A549 (cell line): ENCODE data around the gene MKNK2. TPM values are rescaled to one million over a fixed set of nuclear protein-coding genes. Genes with fewer than 3 reads are reported as not detected.

Source experiments
- ATAC-seq, 2 experiments: fragments of 200-7000 bp in 1 of 2; fragments of >200 bp in 1 of 2; cut with Nextera tagmentation in 1 of 2; cut with Tn5 transposase in 1 of 2; 3 replicates each; pipeline versions ENCODE4 v1.8.0 to v1.9.1; 2018 to 2020; ENCODE audit warnings: mild to moderate bottlenecking in 1 of 2, moderate library complexity in 1 of 2
- CTCF ChIA-PET: fragments of 300-600 bp; sonication (Branson Sonifier 250); formaldehyde crosslinking; extraction: SDS; loops from one replicate; lab custom pipeline; 2021; ENCODE audit warnings: antibody characterized with exemption, inconsistent platforms; lab: Yijun Ruan, JAX
- POLR2A ChIA-PET: fragments of 350-600 bp; formaldehyde crosslinking; extraction: SDS; loops from one replicate; lab custom pipeline; 2021; ENCODE audit warnings: antibody characterized with exemption, inconsistent platforms; lab: Yijun Ruan, JAX
- DNase-seq, 2 experiments: peaks; one replicate each; pipeline versions ENCODE4 v3.0.0 to v3.0.0-alpha.2; 2011 to 2016; ENCODE audit warnings: low read depth in 1 of 2, low spot score in 1 of 2
- FAIRE-seq: peaks from 2 replicates; lab custom pipeline; 2011; peaks lifted over from hg19 to GRCh38; lab: Jason Lieb, UNC
- H3K27ac ChIP-seq, 2 experiments: fragments of >200 bp; sonication (Bioruptor Twin); formaldehyde crosslinking; 3 replicates each; pipeline ENCODE4 v1.5.1; 2016 to 2017
- H3K4me1 ChIP-seq: fragments of >200 bp; sonication (Bioruptor Twin); formaldehyde crosslinking; 3 replicates; pipeline ENCODE4 v1.6.1; 2016
- H3K4me2 ChIP-seq: fragments of >200 bp; sonication (Bioruptor Twin); formaldehyde crosslinking; 3 replicates; pipeline ENCODE4 v1.6.1; 2016
- H3K4me3 ChIP-seq: fragments of >200 bp; sonication (Bioruptor Twin); formaldehyde crosslinking; 3 replicates; pipeline ENCODE4 v1.5.1; 2016
- H3K9me3 ChIP-seq: fragments of >200 bp; sonication (Bioruptor Twin); formaldehyde crosslinking; 3 replicates; pipeline ENCODE4 v1.6.1; 2016
- ATOH8 ChIP-seq: fragments of 250-450 bp; sonication (Bioruptor Pico); IDR thresholded peaks from 2 replicates; pipeline ENCODE4 v1.5.0; 2020; ENCODE audit warnings: low read depth, mild to moderate bottlenecking, moderate library complexity
- BCL3 ChIP-seq: fragments of >200 bp; sonication (Bioruptor Twin); formaldehyde crosslinking; IDR thresholded peaks from 3 replicates; pipeline ENCODE4 v1.6.1; 2016
- BHLHE40 ChIP-seq: IDR thresholded peaks from 2 replicates; pipeline ENCODE4 v1.6.1; 2012; ENCODE audit warnings: low read depth, low read length, inconsistent platforms
- CBX8 ChIP-seq: fragments of 200-600 bp; sonication (generic); IDR thresholded peaks from 2 replicates; pipeline ENCODE4 v1.6.1; 2016
- CEBPB ChIP-seq, 2 experiments: fragments of >200 bp in 1 of 2; sonication (Bioruptor Twin) in 1 of 2; formaldehyde crosslinking in 1 of 2; IDR thresholded peaks; 2 replicates each; pipeline ENCODE4 v1.6.1; 2012 to 2016
- CHD2 ChIP-seq: fragments of 150-350 bp; IDR thresholded peaks from 2 replicates; pipeline ENCODE4 v1.6.1; 2014; ENCODE audit warnings: low read length; ENCODE audit not compliant: partially characterized antibody
- EHMT2 ChIP-seq: fragments of 200-600 bp; sonication (generic); IDR thresholded peaks from 2 replicates; pipeline ENCODE4 v1.6.1; 2016; ENCODE audit warnings: antibody characterized with exemption, low read depth, mild to moderate bottlenecking, moderate library complexity
- ELK1 ChIP-seq: fragments of 150-350 bp; IDR thresholded peaks from 2 replicates; pipeline ENCODE4 v1.6.1; 2014; ENCODE audit warnings: low read depth, mild to moderate bottlenecking, low read length
- FOSB ChIP-seq: fragments of 250-450 bp; sonication (Bioruptor Pico); IDR thresholded peaks from 2 replicates; pipeline ENCODE4 v1.5.0; 2020; ENCODE audit warnings: mild to moderate bottlenecking, moderate library complexity
- FOSL2 ChIP-seq, 2 experiments: fragments of 450-650 bp in 1 of 2; fragments of >200 bp in 1 of 2; sonication (Bioruptor Twin) in 1 of 2; formaldehyde crosslinking; IDR thresholded peaks; 2 replicates each; pipeline versions ENCODE4 v1.5.0 to v1.6.1; 2016 to 2020; ENCODE audit warnings: mild to moderate bottlenecking in 1 of 2, moderate library complexity in 1 of 2
- HDAC2 ChIP-seq: fragments of 200-600 bp; sonication (generic); IDR thresholded peaks from 2 replicates; pipeline ENCODE4 v1.6.1; 2016
- HES2 ChIP-seq: fragments of >200 bp; sonication (Bioruptor Twin); formaldehyde crosslinking; IDR thresholded peaks from 2 replicates; pipeline ENCODE4 v1.6.1; 2016
- HEYL ChIP-seq: fragments of 250-450 bp; sonication (Bioruptor Pico); IDR thresholded peaks from 2 replicates; pipeline ENCODE4 v1.8.0; 2021; ENCODE audit warnings: mild to moderate bottlenecking, moderate library complexity
- HOXA7 ChIP-seq: fragments of 250-450 bp; sonication (Bioruptor Pico); IDR thresholded peaks from 2 replicates; pipeline ENCODE4 v1.5.0; 2020; ENCODE audit warnings: mild to moderate bottlenecking, moderate library complexity
- JUNB ChIP-seq: fragments of >200 bp; sonication (Bioruptor Twin); formaldehyde crosslinking; IDR thresholded peaks from 2 replicates; pipeline ENCODE4 v1.6.1; 2016
- KDM1A ChIP-seq: fragments of 200-600 bp; sonication (generic); IDR thresholded peaks from 2 replicates; pipeline ENCODE4 v1.6.1; 2016; ENCODE audit warnings: low read depth, mild to moderate bottlenecking
- MAFK ChIP-seq: fragments of 450-650 bp; IDR thresholded peaks from 2 replicates; pipeline ENCODE4 v1.6.1; 2014; ENCODE audit not compliant: partially characterized antibody
- MAX ChIP-seq: IDR thresholded peaks from 2 replicates; pipeline ENCODE4 v1.6.1; 2012
- MAZ ChIP-seq: fragments of 150-350 bp; IDR thresholded peaks from 2 replicates; pipeline ENCODE4 v1.6.1; 2014; ENCODE audit warnings: antibody characterized with exemption, low read depth, low read length, borderline replicate concordance
- NFE2L2 ChIP-seq: fragments of 150-350 bp; conservative IDR thresholded peaks from 2 replicates; pipeline ENCODE4 v1.6.1; 2014; ENCODE audit warnings: low read length
- RARB ChIP-seq: fragments of 250-450 bp; sonication (Bioruptor Pico); IDR thresholded peaks from 2 replicates; pipeline ENCODE4 v1.8.0; 2021; ENCODE audit warnings: mild to moderate bottlenecking, moderate library complexity
- RCOR1 ChIP-seq: fragments of 150-350 bp; IDR thresholded peaks from 2 replicates; pipeline ENCODE4 v1.6.1; 2014; ENCODE audit warnings: antibody characterized with exemption, low read length, low read depth
- RNF2 ChIP-seq: fragments of 200-600 bp; sonication (generic); IDR thresholded peaks from 2 replicates; pipeline ENCODE4 v1.6.1; 2016; ENCODE audit warnings: low read depth, mild to moderate bottlenecking, antibody characterized with exemption, moderate library complexity, borderline replicate concordance
- SMC3 ChIP-seq: fragments of >200 bp; sonication (Bioruptor Twin); formaldehyde crosslinking; IDR thresholded peaks from 3 replicates; pipeline ENCODE4 v1.6.1; 2018; ENCODE audit warnings: inconsistent platforms
- SREBF2 ChIP-seq: fragments of 450-650 bp; IDR thresholded peaks from 2 replicates; pipeline ENCODE4 v1.6.1; 2014; ENCODE audit warnings: mild to moderate bottlenecking, moderate library complexity
- TFCP2L1 ChIP-seq: fragments of 250-450 bp; sonication (Bioruptor Pico); IDR thresholded peaks from 2 replicates; pipeline ENCODE4 v1.5.0; 2021; ENCODE audit warnings: mild to moderate bottlenecking
- ZSCAN20 ChIP-seq: fragments of 250-450 bp; sonication (Bioruptor Pico); IDR thresholded peaks from 2 replicates; pipeline ENCODE4 v1.8.0; 2022; ENCODE audit warnings: mild to moderate bottlenecking, moderate library complexity
- WGBS: methylation state at CpG from one replicate; pipeline ENCODE4 v1.1.6; 2017; ENCODE audit errors: missing lambda C conversion rate; 5-methylcytosine and 5-hydroxymethylcytosine counted together
- polyA plus RNA-seq, 4 experiments: library from polyadenylated mRNA; depleted of rRNA in 3 of 4; stranded (reverse); fragments of >200 nt; fragmentation: RNase III in 1 of 4; extraction: RNeasy Plus Mini Kit Qiagen cat#74134 plus additional on column Dnase treatment in 1 of 4; gene quantifications; 2 replicates in 3 of 4; 3 replicates in 1 of 4; pipeline ENCODE4 v1.2.3, GENCODE V29; 2011 to 2017

The MKNK2 gene
- polyA plus RNA-seq, 2 of the 4 experiments (the other 2 are of a cell fraction), result 48.3 to 56.7 TPM

GRCh38 chr19:2058570-2059421 lies 7.8 kb upstream of the MKNK2 start (continued):
- TF ChIP-seq ELK1 (no peak), CHD2 (no peak), BHLHE40 (no peak)

GRCh38 chr19:2057484-2058469 lies 6.7 kb upstream of the MKNK2 start:
- ATAC-seq, result no peak
- Histone ChIP-seq H3K4me1 (peaks cover 63% of the 10 kb centered on the region), H3K4me2 (peak overlapping the region; percentile 100; the same call in 2 of the 3 replicates), H3K9me3 (no peaks in the 10 kb centered on the region)
- CTCF ChIA-PET, result interaction anchor here (0.8 to 3.8 kb wide), 5 partner anchors 11 to 129 kb away, joined by 3 to 24 read pairs (median 3); no protein-coding TSS in a partner anchor
- no peak for DNase-seq
- POLR2A ChIA-PET, result no interaction called here
- no peak for TF ChIP-seq BCL3
- TF ChIP-seq HOXA7 (CRISPR knock-in tag), result no peak
- no peak for TF ChIP-seq HEYL (CRISPR knock-in tag)
- no peak for TF ChIP-seq ATOH8
- no peak for TF ChIP-seq MAFK
- TF ChIP-seq SMC3, result no peak
- TF ChIP-seq NFE2L2, result no peak
- no peak for TF ChIP-seq ZSCAN20
- TF ChIP-seq ELK1, result no peak
- TF ChIP-seq RNF2, result no peak
- TF ChIP-seq SREBF2, result no peak
- no peak for TF ChIP-seq MAX
- TF ChIP-seq CBX8, result no peak
- TF ChIP-seq JUNB, result no peak
- no peak for TF ChIP-seq RCOR1
- no peak for TF ChIP-seq HDAC2
- TF ChIP-seq, all 56 proteins: peak for 0
- H3K27ac ChIP-seq, result peak overlapping the region; percentile 99 to 100
- WGBS, result 79% methylated on average over 7 of the region's 23 CpGs
- no peak for FAIRE-seq
- H3K4me3 ChIP-seq, result no peak overlapping the region

- H3K27ac ChIP-seq, result peak overlapping the region; percentile 99 to 100
- CTCF ChIA-PET, result interaction anchor here (0.6 to 3.8 kb wide), 5 partner anchors 10 to 200 kb away, joined by 3 to 24 read pairs (median 3); no protein-coding TSS in a partner anchor
- FAIRE-seq, result no peak
These were observed 5.8 kb upstream of the MKNK2 start for GRCh38 chr19:2056837-2057192.

More at GRCh38 chr19:2056837-2057192, 5.8 kb upstream of the MKNK2 start:
- ATAC-seq (no peak), DNase-seq (no peak)
- POLR2A ChIA-PET, result no interaction called here
- H3K4me1 ChIP-seq, result peaks cover 62% of the 10 kb centered on the region
- H3K9me3 ChIP-seq, result no peaks in the 10 kb centered on the region
- WGBS, result 61% methylated on average over 4 of the region's 5 CpGs
- H3K4me2 ChIP-seq, result peak overlapping the region; percentile 100
- TF ChIP-seq CEBPB (IDR thresholded peaks at IDR 0.05) (no peak), HES2 (no peak), RNF2 (no peak), CBX8 (no peak), EHMT2 (no peak), FOSB (CRISPR knock-in tag) (no peak), TFCP2L1 (no peak), RARB (CRISPR knock-in tag) (no peak), RCOR1 (no peak), KDM1A (no peak), ZSCAN20 (no peak), FOSL2 (IDR thresholded peaks at IDR 0.05) (no peak), FOSL2 (CRISPR knock-in tag; IDR thresholded peaks at IDR 0.05) (no peak), MAFK (no peak), MAZ (no peak)
- H3K4me3 ChIP-seq, result no peak overlapping the region
